ENCODE data around the gene HORMAD1. TPM values are rescaled to one million over a fixed set of nuclear protein-coding genes. Genes with fewer than 3 reads are reported as not detected.
A peak's percentile ranks its signal among the peaks of the same experiment; 100 is the strongest.
"Not testable (repeated sequence)": the region's sequence is repeated elsewhere in the genome, so short reads cannot be mapped to it uniquely, and the experiment has no call there.

The HORMAD1 gene
- polyA plus RNA-seq (2013, experiment 1 of 2; ENCODE audit: insufficient read length): not detected
- not detected for polyA plus RNA-seq (2013, experiment 2 of 2; ENCODE audit: insufficient read length)

DNA sequence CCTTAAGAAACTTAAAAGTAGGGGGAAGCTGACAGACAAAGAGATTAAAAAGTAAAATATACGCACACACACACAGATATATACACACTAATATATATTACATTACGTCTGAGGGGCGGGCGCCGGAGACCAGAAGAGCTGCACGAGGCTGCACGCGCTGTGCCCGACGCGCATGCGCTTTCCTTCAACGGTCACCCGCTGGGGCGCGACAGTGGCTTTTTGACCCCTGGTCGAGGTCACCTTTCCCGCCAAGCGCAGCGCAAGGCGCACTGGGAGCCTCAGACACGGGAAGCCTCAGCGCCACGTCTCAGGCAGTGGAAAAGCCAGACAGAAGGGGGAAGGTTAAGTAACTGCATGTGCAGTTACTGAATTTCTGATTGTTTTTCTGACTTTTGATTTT lies at the start of gene HORMAD1:
HORMAD1 (minus strand) TSS at position 193 of the 400 bp plus-strand sequence. CDS start 1,390 bp downstream, outside the sequence.
- DNase-seq: no peak

DNA sequence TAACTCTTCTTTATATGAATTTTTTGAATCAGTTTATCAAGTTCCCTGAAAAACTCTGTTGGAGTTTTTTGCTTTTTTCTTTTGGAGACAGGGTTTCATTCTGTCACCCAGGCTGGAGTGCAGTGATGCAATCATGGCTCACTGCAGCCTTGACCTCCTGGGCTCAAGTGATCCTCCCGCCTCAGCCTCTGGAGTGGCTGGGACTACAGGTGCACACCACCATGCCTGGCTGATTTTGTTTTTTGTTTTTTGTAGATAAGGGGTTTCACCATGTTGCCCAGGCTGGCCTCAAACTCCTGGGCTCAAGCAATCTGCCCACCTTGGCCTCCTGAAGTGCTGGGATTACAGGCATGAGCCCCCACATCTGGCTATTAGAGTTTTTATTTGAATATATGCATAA lies 47.0 kb upstream of the HORMAD1 start:
- not testable (repeated sequence) for DNase-seq

DNA sequence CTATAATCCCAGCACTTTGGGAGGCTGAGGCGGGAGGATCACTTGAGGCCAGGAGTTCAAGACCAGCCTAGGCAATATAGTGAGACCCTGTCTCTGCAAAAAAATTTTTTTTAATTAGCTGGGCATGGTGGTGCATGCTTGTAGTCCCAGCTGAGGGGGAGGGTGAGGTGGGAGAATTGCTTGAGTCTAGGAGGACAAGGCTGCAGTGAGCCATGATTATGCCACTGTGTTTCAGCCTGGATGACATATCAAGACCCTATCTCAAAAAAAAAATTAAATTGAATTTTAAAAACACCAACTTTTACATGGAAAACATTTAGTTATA lies 45.2 kb upstream of the HORMAD1 start:
- not testable (repeated sequence) for DNase-seq

DNA sequence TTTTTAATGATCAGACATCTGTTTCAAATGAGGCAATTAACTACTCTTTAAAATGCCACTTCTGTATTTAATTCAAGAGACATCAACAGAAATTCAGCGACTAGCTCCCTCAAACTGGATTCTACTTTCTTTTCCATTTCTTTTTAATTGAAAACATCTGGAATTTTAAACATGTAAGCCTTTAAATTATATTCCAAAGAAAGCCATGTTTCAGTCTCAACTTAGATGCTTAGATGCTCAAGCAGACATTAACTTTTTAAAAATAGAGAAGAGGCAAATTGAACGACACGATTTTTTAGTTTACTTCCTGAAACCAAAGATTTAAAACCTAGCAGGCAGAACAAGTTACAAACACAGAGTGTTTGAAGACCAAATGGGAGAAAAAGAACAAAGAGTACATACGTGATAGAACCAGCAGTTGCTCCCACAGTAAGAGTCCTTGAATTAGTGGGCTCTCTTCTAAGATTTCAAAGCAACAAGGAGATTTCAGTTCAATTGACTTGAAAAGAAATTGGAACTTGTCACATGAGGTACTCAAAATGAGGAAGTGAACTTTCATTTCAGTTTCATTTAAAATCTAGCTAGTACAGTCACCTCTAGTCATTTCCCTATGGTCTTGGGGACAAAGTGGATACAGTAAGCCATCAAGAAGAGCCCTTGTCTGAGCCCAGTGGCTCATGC lies 44.7 kb upstream of the HORMAD1 start, which contains the start of gene CTSS:
CTSS (minus strand) TSS at position 483 of the 681 bp plus-strand sequence. CDS start 1,015 bp downstream, outside the sequence.
- DNase-seq: peak; percentile 36

DNA sequence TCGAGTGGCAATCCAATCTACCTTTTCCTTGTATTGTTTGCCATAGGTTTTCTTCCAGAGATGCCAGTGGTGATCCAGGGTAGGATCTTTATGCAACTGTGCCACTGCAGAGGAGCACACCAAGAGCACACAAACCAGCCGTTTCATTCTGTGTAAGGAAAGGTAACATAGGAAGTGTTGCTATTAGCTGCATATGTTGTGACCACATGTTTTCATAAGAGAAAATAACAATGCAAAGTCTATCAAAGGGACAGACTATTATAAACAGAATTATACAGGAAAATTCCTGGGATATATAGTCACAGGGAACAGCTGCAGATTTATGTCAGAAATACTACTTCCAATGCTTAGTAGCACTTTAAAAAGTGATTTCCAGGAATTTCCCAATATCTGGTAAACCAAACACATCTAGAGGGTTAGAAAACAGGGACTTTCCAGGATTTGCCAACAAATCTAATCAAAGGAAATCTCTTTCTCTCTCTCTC lies 44.0 kb upstream of the HORMAD1 start:
- peak; percentile 86 for DNase-seq

DNA sequence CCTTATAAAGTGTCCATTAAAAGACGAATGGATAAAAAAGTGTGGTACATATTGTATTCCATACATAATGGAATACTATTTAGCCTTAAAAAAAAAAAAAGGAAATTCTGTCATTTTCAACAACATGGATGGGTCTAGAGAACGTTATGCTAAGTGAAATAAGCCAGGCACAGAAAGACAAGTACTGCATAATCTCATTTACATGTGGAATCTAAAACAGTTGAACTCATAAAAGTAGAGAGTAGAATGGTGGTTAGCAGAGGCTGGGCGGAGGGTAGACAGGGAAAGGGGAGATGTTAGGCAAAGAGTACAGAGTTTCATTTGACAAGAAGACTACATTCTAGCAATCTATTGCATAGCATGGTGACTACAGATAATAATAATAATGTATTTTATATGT lies 42.3 kb upstream of the HORMAD1 start:
- DNase-seq: no peak

GRCh38 chr1:150762552-150762951 lies 41.9 kb upstream of the HORMAD1 start:
- no peak for DNase-seq

DNA sequence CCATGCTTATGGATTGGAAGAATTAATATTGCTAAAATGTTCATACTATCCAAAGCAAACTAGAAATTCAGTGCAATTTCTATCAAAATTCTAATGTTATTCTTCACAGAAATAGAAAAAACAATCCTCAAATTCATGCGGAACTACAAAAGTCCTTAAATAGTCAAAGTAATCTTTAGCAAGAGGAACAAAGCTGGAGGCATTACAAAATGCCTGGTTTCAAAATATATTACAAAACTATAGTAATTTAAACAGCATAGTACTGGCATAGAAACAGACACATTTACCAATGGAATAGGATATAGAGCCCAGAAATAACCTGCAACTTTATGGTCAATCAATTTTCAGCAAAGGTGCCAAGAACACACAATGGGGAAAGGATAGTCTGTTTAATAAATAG lies 41.1 kb upstream of the HORMAD1 start:
- DNase-seq: no peak

DNA sequence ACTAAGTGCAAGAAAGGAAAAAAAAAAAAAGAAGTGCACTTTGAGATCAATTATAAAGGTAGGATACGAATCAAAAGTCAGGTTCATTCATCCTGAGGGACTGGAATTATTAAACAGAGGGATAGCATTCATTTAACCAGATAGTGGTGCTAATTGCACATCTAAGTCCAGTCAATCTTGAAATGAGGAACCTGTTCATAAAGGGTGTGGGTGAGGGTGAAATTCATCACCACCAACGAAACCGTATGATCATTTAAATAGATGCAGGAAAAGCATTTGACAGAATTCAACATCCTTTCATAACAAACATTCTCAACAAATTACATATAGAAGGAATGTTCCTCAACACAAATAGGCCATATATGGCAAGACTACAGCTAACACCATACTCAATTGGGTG lies 39.3 kb upstream of the HORMAD1 start:
- DNase-seq: no peak

- DNase-seq: no peak
Observed at GRCh38 chr1:150753416-150753815, 32.7 kb upstream of the HORMAD1 start.

- DNase-seq: no peak
Observed at GRCh38 chr1:150751443-150751842, 30.7 kb upstream of the HORMAD1 start.

- DNase-seq: no peak
Observed at GRCh38 chr1:150749720-150750311, 29.1 kb upstream of the HORMAD1 start.

GRCh38 chr1:150748878-150749719 lies 28.4 kb upstream of the HORMAD1 start:
- no peak for DNase-seq

DNA sequence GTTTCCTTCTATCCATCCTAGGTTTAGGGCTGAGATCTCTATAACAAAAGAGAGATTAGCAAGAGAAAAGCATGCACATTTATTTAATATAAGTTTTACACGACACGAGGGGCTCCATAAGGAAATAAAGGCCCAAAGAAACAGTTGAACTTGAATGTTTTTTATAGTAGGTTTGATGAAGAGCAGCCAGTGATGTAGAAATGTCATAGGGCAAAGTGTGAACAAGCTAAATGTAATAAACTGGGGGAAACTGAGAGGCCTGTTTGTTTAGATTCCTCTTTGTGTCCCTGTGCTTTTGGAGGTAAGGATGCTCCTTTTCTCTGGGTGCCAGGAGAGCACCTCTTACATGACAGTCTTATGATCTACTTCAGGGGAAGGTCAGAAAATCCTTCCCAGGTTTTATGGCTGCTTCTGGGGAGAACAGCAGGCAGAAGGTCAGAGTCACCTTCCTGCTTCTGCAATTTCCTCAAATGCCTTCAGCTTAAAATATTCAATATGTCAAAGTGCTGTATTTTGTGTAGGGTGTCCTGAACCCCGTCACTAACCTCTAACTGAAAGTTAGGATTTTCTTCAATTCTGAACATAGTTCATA lies 9.5 kb upstream of the HORMAD1 start:
- no peak for DNase-seq

DNA sequence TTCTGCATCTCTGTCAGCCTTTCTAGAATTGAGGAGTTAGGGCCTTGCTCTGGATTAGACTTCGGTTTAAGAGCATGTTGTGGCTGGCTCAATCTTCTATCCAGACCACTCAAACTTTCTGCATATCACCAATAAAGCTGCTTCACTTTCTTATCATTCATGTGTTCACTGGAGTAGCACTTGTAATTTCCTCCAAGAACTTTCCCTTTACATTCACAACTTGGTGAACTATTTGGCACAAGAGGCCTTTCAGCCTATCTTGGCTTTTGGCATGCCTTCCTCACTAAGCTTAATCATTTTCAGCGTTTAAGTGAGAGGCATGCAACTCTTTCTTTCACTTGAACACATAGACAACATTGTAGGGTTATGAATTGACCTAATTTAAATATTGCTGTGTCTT lies 3.6 kb upstream of the HORMAD1 start:
- no peak for DNase-seq

DNA sequence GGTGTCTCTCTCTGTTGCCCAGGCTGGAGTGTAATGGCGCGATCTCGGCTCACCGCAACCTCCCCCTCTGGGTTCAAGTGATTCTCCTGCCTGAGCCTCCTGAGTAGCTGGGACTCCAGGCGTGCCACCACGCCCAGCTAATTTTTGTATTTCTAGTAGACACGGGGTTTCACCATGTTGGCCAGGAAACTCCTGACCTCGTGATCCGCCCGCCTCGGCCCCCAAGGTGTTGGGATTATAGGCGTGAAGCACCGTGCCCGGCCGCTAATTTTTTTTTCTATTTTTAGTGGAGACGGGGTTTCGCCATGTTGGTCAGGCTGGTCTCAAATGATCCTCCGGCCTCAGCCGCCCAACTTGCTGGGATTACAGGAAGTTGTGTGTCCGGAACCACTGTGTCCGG lies 597 bp downstream of the HORMAD1 start:
- DNase-seq: no peak

GRCh38 chr1:150718225-150718891 lies 2.3 kb downstream of the HORMAD1 start:
- no peak for DNase-seq

DNA sequence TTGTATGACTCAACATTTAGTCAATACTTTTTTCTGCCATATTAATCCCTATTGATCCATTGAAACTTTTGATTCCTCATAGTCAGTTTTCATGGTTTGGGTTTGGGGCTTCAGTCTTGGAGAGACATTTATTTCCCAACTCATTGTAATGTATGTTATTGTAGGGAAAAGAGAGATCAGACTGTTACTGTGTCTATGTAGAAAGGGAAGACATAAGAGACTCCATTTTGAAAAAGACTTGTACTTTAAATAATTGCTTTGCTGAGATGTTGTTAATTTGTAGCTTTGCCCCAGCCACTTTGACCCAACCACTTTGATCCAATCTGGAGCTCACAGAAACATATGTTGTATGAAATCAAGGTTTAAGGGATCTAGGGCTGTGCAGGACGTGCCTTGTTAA lies 11.7 kb downstream of the HORMAD1 start:
- DNase-seq: not testable (repeated sequence)

GRCh38 chr1:150708595-150708994 lies 12.1 kb downstream of the HORMAD1 start:
- DNase-seq: no peak

GRCh38 chr1:150706091-150706490 lies 14.6 kb downstream of the HORMAD1 start:
- no peak for DNase-seq

DNA sequence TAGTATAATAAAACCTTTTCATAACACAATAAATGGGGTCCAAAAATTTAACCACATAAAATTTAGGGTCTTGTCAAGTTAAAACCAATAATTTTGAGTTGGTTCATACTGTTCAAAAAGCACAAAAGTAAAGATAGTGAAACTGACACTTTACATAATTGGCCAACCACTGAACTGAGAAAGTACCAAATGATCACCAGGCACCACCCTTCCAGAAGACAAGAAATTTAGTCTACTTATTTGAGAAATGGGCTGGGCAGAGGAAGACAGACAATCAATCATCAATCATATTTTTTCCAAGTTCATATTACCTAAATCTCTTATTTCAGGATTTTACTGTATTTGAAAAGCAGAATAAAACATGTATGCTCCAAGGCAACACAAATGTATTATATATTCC lies 17.3 kb downstream of the HORMAD1 start:
- no peak for DNase-seq

All from fibroblast of skin of abdomen (primary cell).